Peyer's patch (tissue), 4 donors: Measurements from ENCODE around the gene PVALB. TPM values are rescaled to one million over a fixed set of nuclear protein-coding genes. Genes with fewer than 3 reads are reported as not detected.

Experiments used
- DNase-seq, 3 donors: peaks; one replicate each; pipeline ENCODE4 v3.0.0-alpha.2; 2017 to 2019
- H3K27ac ChIP-seq, 4 donors: fragments of 200-600 bp; sonication (generic); one replicate each; pipeline ENCODE4 v1.5.1; 2016 to 2019
- H3K27me3 ChIP-seq, 2 donors: fragments of 200-600 bp; sonication (generic); one replicate each; pipeline ENCODE4 v1.5.1; 2019
- H3K36me3 ChIP-seq, 3 donors: fragments of 200-600 bp; sonication (generic); one replicate each; pipeline ENCODE4 v1.5.1; 2016 to 2019
- H3K4me1 ChIP-seq, 4 donors: fragments of 200-600 bp; sonication (generic); one replicate each; pipeline ENCODE4 v1.5.1; 2016 to 2019
- H3K4me3 ChIP-seq, 4 donors: fragments of 200-600 bp; sonication (generic); 1 replicate in 3 of 4; 2 replicates in 1 of 4; pipeline ENCODE4 v1.5.1; 2016 to 2019; ENCODE audit warnings: mild to moderate bottlenecking in 1 of 4
- H3K9me3 ChIP-seq, 4 donors: fragments of 200-600 bp; sonication (generic); one replicate each; pipeline ENCODE4 v1.5.1; 2016 to 2019; ENCODE audit warnings: mild to moderate bottlenecking in 1 of 4
- CTCF ChIP-seq, 6 experiments: fragments of 450-650 bp in 4 of 6; fragments of 200-600 bp in 2 of 6; sonication (generic) in 1 of 6; IDR thresholded peaks; one replicate each; pipeline ENCODE4 v1.5.1; 2017 to 2019; ENCODE audit warnings: antibody characterized with exemption in 6 of 6, mild to moderate bottlenecking in 3 of 6, moderate library complexity in 1 of 6
- POLR2A ChIP-seq, 2 donors: fragments of 450-650 bp; IDR thresholded peaks; one replicate each; pipeline ENCODE4 v1.5.1; 2017; ENCODE audit warnings: antibody characterized with exemption in 2 of 2, mild to moderate bottlenecking in 2 of 2, moderate library complexity in 2 of 2
- total RNA-seq, 4 donors: library from RNA; depleted of rRNA; stranded (reverse); fragments of >200 nt; gene quantifications; one replicate each; pipeline ENCODE4 v1.1.0, GENCODE V29; 2016

The PVALB gene
- total RNA-seq, 4 donors from 2014 or later, result not detected

GRCh38 chr22:36770513-36771231 lies 46.2 kb downstream of the PVALB start:
- no peak overlapping the region for H3K27ac ChIP-seq
- DNase-seq, result peak in 1 of 3 donors; percentile 29

GRCh38 chr22:36769541-36770512 lies 47.0 kb downstream of the PVALB start:
- DNase-seq, result peak in 1 of 3 donors; percentile 30
- Histone ChIP-seq H3K27ac (no peak overlapping the region), H3K9me3 (no peaks in the 10 kb centered on the region), H3K4me1 (peaks cover 0 to 1% (median 0%) of the 10 kb centered on the region in 4 donors), H3K27me3 (no peaks in the 10 kb centered on the region), H3K36me3 (peaks cover 0 to 7% (median 0%) of the 10 kb centered on the region in 3 donors), H3K4me3 (no peak overlapping the region)
- TF ChIP-seq POLR2A (IDR thresholded peaks at IDR 0.05) (no peak), CTCF (IDR thresholded peaks at IDR 0.05) (no peak)

More at GRCh38 chr22:36770513-36771231, 46.2 kb downstream of the PVALB start:
- Histone ChIP-seq H3K36me3 (peaks cover 0 to 7% (median 0%) of the 10 kb centered on the region in 3 donors), H3K4me3 (no peak overlapping the region), H3K9me3 (no peaks in the 10 kb centered on the region), H3K27me3 (no peaks in the 10 kb centered on the region), H3K4me1 (peaks cover 0 to 4% (median 0%) of the 10 kb centered on the region in 4 donors)
- TF ChIP-seq POLR2A (IDR thresholded peaks at IDR 0.05) (no peak), CTCF (IDR thresholded peaks at IDR 0.05) (no peak)

- Histone ChIP-seq H3K4me3 (no peak overlapping the region), H3K36me3 (peaks cover 0 to 7% (median 0%) of the 10 kb centered on the region in 3 donors), H3K4me1 (peaks cover 0 to 4% (median 0%) of the 10 kb centered on the region in 4 donors), H3K9me3 (no peaks in the 10 kb centered on the region), H3K27ac (no peak overlapping the region), H3K27me3 (no peaks in the 10 kb centered on the region)
- TF ChIP-seq CTCF (IDR thresholded peaks at IDR 0.05) (no peak), POLR2A (IDR thresholded peaks at IDR 0.05) (no peak)
- peak in 1 of 3 donors; percentile 13 for DNase-seq
Observed at GRCh38 chr22:36768616-36769015, 48.2 kb downstream of the PVALB start.

- Histone ChIP-seq H3K36me3 (peaks cover 0 to 7% (median 0%) of the 10 kb centered on the region in 3 donors), H3K27ac (no peak overlapping the region), H3K9me3 (no peaks in the 10 kb centered on the region), H3K4me1 (peaks cover 0 to 9% (median 0%) of the 10 kb centered on the region in 4 donors), H3K4me3 (no peak overlapping the region), H3K27me3 (no peaks in the 10 kb centered on the region)
- no peak for TF ChIP-seq CTCF (IDR thresholded peaks at IDR 0.05)
- TF ChIP-seq POLR2A (IDR thresholded peaks at IDR 0.05), result no peak
- no peak for DNase-seq
Observed at GRCh38 chr22:36768141-36768540, 48.7 kb downstream of the PVALB start.

- Histone ChIP-seq H3K4me1 (peaks cover 0 to 13% (median 0%) of the 10 kb centered on the region in 4 donors), H3K4me3 (no peak overlapping the region), H3K27me3 (no peaks in the 10 kb centered on the region), H3K27ac (no peak overlapping the region), H3K9me3 (no peaks in the 10 kb centered on the region), H3K36me3 (peaks cover 0 to 7% (median 0%) of the 10 kb centered on the region in 3 donors)
- DNase-seq, result peak in 1 of 3 donors; percentile 37
- TF ChIP-seq CTCF (IDR thresholded peaks at IDR 0.05) (no peak), POLR2A (IDR thresholded peaks at IDR 0.05) (no peak)
Observed at GRCh38 chr22:36767035-36767775, 49.6 kb downstream of the PVALB start.
